ENCODE measurements around the gene CSAD.

DNA sequence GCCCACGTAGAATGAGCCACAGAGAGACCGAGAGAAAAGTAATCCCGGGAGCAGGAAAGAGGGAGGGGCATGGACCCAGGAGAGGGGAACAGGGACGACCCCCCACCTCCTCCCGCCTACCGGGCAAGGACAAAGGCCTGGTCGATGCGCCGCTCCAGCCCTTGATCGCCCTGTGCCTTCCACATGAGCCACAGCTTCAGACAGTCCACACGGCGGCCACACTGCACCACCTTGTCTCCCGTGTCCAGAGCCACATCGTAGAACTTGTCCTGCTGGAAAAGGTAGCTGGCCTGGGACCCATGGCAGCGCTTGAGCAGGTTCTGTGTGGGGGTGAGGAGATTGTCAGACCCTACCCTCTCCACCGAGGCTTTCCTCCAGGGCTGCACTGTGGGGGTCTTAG lies 20.7 kb downstream of the CSAD start:
- TF ChIP-seq POLR2A (IDR thresholded peaks at IDR 0.05) (no peak), POLR2AphosphoS5 (IDR thresholded peaks at IDR 0.05) (no peak)
- TF ChIP-seq, protein P1, sequence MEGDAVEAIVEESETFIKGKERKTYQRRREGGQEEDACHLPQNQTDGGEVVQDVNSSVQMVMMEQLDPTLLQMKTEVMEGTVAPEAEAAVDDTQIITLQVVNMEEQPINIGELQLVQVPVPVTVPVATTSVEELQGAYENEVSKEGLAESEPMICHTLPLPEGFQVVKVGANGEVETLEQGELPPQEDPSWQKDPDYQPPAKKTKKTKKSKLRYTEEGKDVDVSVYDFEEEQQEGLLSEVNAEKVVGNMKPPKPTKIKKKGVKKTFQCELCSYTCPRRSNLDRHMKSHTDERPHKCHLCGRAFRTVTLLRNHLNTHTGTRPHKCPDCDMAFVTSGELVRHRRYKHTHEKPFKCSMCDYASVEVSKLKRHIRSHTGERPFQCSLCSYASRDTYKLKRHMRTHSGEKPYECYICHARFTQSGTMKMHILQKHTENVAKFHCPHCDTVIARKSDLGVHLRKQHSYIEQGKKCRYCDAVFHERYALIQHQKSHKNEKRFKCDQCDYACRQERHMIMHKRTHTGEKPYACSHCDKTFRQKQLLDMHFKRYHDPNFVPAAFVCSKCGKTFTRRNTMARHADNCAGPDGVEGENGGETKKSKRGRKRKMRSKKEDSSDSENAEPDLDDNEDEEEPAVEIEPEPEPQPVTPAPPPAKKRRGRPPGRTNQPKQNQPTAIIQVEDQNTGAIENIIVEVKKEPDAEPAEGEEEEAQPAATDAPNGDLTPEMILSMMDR (IDR thresholded peaks at IDR 0.05 in 8 of 11, conservative IDR thresholded peaks at IDR 0.05 in 3 of 11) = no peak
